ENCODE results near the gene APLP2.
"Not testable (repeated sequence)": the region's sequence is repeated elsewhere in the genome, so short reads cannot be mapped to it uniquely, and the experiment has no call there.

The APLP2 gene

DNA sequence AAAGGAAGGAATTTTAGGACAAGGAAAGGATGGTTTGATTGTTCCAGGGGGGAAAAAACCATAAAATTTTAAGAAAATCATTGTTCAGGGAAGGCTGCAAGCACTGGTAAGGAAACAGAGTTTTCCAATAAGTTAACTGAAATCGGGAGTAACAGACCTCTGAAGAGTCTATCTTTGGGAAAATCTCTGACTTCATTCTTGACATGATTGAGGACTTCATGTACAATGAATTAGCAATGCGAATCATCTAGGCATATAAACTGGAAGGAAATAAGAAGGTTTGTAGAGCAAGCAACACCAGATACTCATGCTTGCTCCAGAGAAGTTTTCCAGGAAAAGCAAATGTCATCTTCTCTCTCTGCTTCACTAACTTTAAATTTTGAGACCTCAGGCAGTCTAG lies 18.5 kb downstream of the APLP2 start:
- intact Hi-C loops (cut with DNase I) = no loop called here
- no peak for DNase-seq

DNA sequence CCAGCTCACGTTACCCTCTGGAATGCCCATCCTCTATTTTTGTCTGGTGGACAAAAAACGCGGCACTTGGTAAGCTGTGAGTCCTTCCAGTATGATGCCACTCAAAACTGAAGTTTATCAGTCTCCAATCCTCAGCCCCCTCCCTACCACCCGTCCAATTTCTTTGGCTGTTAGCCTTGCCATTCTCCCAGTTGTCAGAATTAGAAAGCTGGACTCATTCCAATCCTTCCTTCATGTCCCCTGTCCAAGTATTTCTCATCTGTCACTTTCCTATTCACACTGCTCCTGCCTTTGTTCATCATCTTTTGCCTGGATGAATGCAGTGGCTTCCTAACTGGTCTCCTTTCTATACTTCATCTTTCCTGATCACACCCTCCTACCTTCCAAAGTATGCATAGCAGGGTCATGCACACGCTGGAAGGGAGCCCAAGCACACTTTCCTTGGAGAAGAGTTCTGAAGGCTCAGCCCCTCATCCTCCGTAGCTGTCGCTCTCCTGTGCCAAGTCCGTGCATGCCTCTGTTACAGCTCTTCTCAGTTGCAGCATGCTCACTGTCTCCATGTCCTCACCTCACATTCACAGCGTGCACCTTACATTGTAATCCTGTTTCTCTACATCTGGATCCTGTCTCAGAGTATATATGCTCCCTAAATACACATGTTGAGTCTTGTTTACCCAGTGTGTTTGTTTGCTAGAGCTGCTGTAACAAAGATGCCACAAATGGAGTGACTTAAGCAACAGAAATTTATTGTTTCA lies 19.4 kb downstream of the APLP2 start:
- DNase-seq = no peak
- intact Hi-C loops (cut with DNase I) = no loop called here

DNA sequence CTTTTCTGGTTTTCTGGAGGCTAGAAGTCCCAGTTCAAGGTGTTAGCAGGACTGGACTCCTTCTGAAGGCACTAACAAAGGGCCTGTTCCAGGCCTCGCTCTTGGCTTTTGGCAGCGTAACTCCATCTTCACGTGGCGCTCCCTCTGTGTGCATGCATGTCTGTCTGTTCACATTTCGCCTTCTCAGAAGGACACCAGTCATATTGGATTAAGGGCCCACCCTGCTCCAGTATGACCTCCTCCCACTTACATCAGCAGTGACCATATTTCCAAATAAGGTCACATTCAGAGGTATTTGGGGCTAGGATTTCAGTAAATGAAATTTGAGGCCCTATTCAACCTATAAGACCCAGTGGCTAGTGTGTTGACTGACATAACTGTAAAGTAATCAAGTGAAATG lies 20.0 kb downstream of the APLP2 start:
- intact Hi-C loops (cut with DNase I) = no loop called here
- no peak for DNase-seq

DNA sequence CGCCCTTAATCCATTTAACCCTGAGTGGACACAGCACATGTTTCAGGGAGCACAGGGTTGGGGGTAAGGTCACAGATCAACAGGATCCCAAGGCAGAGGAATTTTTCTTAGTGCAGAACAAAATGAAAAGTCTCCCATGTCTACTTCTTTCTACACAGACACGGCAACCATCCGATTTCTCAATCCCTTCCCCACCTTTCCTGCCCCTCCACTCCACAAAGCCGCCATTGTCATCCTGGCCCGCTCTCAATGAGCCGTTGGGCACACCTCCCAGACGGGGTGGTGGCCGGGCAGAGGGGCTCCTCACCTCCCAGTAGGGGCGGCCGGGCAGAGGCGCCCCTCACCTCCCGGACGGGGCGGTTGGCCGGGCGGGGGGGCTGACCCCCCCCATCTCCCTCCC lies 20.8 kb downstream of the APLP2 start:
- DNase-seq; intact Hi-C loops (cut with DNase I): not testable (repeated sequence)

DNA sequence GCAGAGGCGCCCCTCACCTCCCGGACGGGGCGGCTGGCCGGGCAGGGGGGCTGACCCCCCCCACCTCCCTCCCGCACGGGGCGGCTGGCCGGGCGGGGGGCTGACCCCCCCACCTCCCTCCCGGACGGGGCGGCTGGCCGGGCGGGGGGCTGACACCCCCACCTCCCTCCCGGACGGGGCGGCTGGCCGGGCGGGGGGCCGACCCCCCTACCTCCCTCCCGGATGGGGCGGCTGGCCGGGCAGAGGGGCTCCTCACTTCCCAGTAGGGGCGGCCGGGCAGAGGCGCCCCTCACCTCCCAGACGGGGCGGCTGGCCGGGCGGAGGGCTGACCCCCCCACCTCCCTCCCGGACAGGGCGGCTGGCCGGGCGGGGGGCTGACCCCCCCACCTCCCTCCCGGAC lies 21.5 kb downstream of the APLP2 start:
- intact Hi-C loops (cut with DNase I); DNase-seq: not testable (repeated sequence)

DNA sequence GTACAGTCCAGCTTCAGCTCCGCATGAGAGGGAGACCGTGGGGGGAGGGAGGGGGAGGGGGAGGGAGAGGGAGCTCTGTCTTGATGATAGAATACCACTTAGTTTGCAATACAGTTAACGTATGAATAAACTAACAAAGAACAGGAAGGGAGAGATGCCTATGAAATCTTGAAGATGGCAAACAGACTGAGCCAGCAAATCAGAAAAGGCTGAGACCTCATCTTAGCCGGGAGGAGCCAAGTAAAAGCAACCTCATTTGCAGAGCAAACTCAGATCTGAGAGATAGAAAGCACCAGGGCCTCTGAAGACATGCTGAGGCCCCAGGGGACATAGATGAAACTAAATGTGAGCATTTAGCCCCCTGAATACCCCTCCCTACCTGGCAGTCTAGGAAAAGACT lies 23.0 kb downstream of the APLP2 start:
- intact Hi-C loops (cut with DNase I) = no loop called here
- DNase-seq = no peak

DNA sequence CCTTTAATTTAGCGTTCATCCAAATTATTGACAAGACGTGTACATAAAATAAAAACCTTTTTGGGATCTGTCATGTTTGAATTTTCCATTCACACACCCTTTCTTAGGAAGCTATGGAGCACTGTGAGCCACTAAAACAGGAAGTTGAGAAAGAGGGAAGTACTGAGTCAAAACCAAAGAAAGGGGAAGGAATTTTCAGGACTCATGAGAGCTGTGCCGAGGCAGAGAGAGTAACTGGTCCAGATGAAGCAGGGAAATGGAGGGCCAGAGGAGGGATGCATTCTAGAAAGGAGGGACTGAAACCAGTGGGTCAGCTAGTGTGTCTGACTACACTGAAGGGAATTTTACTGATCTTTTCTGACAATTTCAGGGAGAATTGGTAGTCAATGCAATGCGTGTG lies 24.9 kb downstream of the APLP2 start:
- intact Hi-C loops (cut with DNase I) = no loop called here
- no peak for DNase-seq

DNA sequence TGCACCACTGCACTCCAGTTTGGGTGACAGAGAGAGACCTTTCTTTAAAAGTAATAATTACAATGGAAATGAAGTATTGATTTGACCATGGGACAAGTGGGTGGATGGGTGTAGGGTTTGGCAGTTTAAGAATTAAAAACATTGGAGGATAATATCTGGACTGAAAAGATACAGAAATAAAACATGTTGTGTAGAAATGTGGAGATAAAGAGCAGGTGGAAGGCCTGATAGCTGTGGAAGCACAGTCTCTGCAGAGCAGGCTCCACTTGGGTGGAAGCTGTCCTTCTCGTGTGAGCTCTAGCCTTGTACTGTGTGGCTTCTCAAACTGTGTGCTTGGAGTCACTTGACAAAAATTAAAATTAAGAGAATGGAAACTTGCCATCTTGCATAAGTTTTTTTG lies 25.6 kb downstream of the APLP2 start:
- DNase-seq = no peak
- intact Hi-C loops (cut with DNase I) = no loop called here

DNA sequence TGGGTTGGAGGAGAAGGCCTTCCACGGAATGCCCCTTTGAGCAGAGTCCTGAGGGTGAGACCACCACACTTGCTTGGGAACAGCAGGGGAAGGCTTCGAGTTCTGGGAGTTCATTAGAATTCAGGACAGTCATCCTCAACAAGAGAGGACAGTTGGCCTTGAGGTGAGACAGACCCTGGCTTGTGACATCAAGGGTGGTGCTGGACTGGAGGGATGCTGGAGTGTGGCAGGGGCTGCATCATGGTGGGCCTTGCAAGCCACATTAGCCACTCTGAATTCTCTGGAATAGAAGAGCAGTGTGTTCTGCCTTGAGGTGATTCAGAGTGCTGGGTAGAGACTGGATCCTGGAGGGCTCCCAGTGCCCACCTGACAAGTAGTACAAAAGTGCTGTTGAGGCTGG lies 26.3 kb downstream of the APLP2 start:
- intact Hi-C loops (cut with DNase I) = no loop called here
- DNase-seq = no peak

DNA sequence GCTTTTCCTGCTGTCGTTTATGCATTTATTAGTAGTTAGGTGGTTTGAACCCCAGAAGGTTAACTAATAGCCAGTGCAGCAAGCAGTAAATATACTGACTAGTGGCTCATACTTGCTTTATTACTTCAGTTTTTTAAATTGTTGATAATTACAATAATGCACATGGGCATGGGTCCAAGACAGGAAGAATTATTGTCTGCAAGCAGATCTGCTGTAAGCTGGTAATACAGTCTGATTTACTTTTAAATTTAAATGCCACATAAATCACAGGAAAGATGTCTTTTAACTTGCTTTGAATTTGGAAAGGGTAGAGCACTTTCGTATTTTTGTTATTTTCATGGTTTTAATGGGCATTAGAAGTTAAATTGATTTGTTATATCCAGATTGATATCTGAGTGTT lies 27.1 kb downstream of the APLP2 start:
- intact Hi-C loops (cut with DNase I) = no loop called here
- DNase-seq = no peak

DNA sequence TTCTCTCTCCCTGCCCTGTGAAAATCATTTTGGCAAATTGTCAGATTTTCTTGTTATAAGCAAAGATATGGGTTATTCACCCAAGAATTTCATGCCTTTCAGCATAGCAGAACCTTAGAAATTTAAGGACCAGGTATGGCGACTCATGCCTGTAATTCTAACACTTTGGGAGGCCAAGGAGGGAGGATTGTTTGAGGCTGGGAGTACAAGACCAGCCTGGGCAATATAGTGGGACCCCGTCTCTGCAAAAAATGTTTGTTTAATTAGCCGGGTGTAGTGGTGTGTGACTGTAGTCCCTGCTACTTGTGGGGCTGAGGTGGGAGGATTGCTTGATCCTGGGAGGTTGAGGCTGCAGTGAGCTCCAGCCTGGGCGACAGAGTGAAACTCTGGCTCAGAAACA lies 27.6 kb downstream of the APLP2 start:
- no peak for DNase-seq
- intact Hi-C loops (cut with DNase I) = no loop called here

DNA sequence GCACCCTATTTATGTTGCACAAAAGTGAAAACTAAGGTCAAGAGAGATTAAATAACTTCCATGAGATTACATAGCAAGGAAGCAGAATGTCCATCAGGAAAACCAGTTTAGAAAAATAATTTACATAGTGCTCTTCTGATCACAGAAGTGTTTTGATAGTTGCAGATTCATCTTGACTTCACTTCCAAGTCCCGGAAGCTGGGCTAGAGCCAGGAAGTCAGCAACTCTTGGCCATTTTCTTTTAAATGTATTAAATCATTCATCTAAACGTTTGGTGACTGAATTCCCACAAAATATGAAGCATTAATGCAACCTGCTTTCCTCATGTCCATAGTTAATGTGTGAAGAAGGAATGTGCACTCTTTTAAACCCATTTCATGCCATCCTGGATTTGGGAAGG lies 29.7 kb downstream of the APLP2 start:
- DNase-seq = no peak
- intact Hi-C loops (cut with DNase I) = no loop called here

DNA sequence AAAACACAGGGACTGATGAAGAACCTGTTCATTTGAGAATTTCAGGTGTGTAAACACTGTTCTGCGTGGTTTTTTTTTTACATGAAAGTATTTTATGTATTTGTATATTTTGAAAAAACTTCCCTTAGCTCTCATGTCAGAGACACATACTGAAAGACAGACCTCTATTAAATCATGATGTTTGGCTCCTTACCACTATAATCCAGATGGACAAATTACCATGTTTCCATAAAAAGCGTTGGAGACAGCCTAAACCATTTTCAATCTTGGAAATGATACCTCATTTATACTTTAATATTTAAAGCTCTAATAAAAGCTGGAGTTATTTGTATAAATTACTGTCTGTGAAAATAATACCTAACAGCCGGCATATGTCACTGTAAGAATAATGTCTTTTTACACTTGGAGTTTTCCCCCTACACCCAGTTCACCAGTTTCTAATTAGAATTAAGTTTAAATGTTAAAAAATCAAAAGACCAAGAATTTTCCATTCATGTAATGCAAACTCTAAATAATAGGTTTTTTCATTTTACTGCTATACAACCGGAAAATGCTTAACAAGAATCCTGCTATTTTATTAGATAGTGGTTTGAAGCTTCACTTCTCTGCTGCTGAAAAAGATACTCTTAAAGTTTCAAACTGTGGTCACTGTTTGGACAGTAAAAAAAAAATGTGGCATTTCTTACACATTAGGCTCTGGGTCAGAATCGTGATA lies 30.8 kb downstream of the APLP2 start:
- intact Hi-C loops (cut with DNase I) = no loop called here
- no peak for DNase-seq

DNA sequence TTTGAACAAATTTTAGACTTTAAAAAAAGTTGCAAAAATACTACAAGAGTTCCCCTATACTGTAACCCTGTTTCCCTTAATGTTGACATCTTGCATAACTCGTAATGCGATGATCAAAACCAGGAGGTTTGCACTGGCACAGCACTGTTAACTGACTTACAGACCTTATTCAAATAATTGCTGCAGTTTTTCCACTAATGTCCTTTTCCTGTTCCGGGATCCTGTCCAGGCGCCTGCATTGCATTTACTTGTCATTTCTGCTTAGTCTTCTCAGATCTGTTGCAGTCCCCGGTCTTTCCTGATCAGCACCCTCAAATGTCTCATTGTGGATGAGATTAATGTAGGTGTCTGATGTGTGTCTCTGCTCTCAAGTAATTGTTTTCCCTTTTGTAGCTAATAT lies 32.0 kb downstream of the APLP2 start:
- intact Hi-C loops (cut with DNase I) = no loop called here
- no peak for DNase-seq

DNA sequence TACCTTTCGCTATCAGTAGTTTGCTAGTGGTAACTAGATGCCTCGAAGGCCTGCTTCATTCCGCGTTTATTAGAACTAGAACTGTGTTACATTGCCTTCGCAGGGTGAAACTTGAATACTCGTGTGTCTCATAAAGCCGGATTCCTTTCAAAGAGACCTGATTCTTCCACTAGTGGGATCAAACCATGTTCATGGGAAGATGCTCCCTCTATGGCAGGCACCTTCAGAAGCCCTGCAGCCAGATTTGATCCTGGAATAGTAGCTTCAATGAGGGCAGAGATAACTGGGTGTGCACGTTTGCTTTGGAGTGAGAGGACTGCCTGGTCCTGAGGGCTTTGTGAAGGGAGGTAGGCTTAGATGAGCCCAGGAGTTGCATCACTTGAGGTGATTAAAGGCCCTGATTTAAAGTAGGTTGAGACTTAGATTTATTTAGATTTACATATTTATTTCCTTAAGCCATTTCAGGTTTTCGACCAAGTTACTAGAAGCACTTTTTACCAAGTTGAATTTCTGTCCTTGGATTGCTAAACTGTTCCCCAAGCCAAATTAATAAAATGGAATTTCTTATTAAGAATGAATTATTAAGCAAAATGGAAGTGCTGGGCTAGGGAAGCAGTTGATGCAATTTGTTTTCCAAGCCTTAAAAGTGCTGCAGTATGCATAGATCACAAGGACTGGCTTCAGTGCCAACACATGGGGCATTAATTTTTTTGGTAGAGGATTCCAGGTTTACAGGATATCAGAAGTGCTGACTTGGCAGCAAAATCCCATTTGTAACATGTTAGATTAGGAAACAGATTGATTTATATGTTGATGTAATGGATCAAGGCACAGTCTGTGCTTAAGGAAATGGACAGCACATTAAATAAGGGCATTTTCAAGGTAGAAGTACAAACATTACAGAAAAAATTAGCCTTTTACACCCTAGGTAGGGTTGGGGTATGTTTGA lies 32.9 kb downstream of the APLP2 start:
- no peak for DNase-seq
- intact Hi-C loops (cut with DNase I) = no loop called here

DNA sequence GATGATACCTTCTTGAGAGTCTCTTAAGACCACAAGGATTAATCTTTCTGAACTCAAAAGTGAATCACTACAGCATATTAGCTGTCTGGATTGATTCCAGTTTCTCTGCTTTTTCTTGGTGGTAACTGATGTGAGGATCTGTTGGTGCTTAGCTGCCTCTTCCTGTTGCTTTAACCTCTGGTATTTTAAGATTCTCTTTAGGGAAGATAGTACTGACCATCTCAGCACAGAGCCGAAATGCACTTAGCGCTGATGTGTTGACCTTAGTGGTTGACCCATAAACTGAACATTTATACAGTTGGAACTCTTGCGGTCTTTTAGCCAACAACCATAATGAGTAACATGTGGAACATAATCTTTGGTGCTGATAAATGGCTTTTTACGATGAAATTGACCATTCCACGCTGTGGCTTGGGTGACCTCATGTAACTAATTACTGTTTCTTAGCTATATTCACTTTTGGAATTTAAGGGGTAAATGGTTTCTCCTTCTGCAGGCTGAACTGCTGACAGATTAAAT lies 33.7 kb downstream of the APLP2 start:
- DNase-seq = no peak
- intact Hi-C loops (cut with DNase I) = no loop called here

DNA sequence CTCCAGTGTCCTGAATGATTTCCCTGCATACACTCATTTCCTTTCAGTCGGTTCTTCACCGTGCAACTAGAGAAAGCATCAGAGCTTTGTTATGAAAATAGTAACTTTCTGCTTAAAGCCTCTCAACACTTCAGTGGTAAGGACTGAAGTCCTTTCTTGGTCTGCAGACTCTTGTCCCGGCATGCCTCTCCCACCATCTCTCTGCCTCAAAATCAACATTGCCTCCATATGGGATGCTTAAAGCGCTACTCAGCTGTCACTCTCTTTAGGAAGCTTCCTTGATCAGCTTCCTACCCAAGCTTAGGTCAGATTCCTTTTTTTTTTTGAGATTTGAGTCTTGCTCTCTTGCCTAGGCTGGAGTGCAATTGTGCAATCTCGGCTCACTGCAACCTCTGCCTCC lies 36.7 kb downstream of the APLP2 start:
- no peak for DNase-seq
- intact Hi-C loops (cut with DNase I) = no loop called here

DNA sequence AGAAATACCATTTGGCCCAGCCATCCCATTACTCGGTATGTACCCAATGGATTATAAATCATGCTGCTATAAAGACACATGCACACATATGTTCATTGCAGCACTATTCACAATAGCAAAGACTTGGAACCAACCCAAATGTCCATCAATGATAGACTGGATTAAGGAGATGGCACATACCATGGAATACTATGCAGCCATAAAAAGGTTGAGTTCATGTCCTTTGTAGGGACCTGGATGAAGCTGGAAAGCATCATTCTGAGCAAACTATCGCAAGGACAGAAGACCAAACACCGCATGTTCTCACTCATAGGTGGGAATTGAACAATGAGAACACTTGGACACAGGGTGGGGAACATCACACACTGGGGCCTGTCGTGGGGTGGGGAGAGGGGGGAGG lies 39.0 kb downstream of the APLP2 start:
- intact Hi-C loops (cut with DNase I); DNase-seq: not testable (repeated sequence)

DNA sequence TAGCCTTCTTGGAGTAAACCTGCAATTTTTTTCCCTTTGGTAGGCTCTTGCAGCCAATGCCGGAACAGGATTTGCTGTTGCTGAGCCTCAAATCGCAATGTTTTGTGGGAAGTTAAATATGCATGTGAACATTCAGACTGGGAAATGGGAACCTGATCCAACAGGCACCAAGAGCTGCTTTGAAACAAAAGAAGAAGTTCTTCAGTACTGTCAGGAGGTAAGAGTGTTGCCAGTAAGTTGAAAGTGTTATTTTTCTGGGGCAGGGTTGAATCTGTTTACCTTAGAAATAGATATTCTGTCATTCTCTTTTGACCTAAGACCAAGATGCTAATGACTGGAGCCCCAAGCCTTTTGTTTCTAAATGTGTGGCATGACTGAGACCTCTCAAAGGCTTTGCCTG lies 39.7 kb downstream of the APLP2 start:
- DNase-seq = no peak
- intact Hi-C loops (cut with DNase I) = no loop called here

DNA sequence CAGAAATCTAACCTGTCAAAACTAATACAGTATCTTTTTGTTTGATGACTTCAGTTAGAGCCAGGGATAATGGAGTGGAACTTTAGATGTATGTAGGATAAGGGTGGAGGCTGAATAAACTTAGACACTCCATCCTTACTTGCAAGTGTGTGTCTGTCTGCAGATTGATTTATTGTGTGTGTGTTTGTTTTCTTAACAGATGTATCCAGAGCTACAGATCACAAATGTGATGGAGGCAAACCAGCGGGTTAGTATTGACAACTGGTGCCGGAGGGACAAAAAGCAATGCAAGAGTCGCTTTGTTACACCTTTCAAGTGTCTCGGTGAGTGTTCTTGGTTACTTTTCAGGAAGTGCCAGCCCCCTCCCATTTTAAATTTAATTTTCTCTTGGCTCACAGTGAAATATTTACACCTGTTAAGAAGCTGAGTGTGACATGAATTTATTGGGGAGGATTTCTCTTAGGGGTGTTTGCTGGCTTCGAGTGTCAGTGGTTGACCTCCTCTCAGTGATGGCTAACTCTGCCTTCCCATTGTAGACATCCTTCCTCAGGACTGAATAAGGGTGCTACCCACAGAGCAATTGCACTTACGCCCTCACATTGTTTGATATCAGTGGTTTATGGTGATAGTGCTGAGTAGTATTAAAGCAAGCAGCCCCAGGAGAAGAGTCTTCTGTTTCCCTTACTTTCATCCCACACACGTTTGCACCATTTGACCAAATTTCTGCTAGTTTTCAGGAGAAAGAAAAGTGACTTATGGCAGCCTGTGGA lies 40.8 kb downstream of the APLP2 start:
- intact Hi-C loops (cut with DNase I) = no loop called here
- no peak for DNase-seq

Data from posterior cingulate gyrus (tissue), 11 donors.